ENCODE results near the gene EIF2S3B. TPM values are rescaled to one million over a fixed set of nuclear protein-coding genes. Genes with fewer than 3 reads are reported as not detected.

EIF2S3B gene
- total and polyA plus RNA-seq, 10 donors: 0.33 to 1.8 (median 0.93) TPM

DNA sequence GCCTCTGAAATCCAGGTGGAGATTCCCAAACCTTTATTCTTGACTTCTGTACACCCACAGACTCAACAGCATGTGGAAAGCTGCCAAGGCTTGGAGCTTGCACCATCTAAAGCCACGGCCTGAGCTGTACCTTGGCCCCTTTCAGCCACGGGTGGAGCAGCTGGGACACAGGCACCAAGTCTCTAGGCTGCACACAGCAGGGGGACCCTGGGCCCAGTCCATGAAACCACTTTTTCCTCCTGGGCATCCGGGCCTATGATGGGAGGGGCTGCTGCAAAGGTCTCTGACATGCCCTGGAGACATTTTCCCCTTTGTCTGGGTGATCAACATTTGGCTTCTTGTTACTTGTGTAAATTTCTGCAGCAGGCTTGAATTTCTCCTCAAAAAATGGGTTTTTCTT, 32.0 kb downstream of the EIF2S3B start:
- Histone ChIP-seq H3K36me3 (no peaks in the 10 kb centered on the region), H3K27ac (no peak overlapping the region), H3K4me3 (no peak overlapping the region), H3K4me1 (no peaks in the 10 kb centered on the region), H3K27me3 (replicated peaks in 1 of 7) (no peaks in the 10 kb centered on the region), H3K9me3 (no peaks in the 10 kb centered on the region)
- WGBS, 5 donors: 55 to 79% (median 63%) methylated on average over 1 to 3 of the region's 3 CpGs
- TF ChIP-seq POLR2A (IDR thresholded peaks at IDR 0.05) (no peak), POLR2AphosphoS5 (IDR thresholded peaks at IDR 0.05) (no peak)
- TF ChIP-seq, protein P1, sequence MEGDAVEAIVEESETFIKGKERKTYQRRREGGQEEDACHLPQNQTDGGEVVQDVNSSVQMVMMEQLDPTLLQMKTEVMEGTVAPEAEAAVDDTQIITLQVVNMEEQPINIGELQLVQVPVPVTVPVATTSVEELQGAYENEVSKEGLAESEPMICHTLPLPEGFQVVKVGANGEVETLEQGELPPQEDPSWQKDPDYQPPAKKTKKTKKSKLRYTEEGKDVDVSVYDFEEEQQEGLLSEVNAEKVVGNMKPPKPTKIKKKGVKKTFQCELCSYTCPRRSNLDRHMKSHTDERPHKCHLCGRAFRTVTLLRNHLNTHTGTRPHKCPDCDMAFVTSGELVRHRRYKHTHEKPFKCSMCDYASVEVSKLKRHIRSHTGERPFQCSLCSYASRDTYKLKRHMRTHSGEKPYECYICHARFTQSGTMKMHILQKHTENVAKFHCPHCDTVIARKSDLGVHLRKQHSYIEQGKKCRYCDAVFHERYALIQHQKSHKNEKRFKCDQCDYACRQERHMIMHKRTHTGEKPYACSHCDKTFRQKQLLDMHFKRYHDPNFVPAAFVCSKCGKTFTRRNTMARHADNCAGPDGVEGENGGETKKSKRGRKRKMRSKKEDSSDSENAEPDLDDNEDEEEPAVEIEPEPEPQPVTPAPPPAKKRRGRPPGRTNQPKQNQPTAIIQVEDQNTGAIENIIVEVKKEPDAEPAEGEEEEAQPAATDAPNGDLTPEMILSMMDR (IDR thresholded peaks at IDR 0.05 in 8 of 11, conservative IDR thresholded peaks at IDR 0.05 in 3 of 11): no peak
- intact Hi-C loops (cut with DNase I; ENCODE audit: low total_unique reads): no loop called here
- DNase-seq: no peak

DNA sequence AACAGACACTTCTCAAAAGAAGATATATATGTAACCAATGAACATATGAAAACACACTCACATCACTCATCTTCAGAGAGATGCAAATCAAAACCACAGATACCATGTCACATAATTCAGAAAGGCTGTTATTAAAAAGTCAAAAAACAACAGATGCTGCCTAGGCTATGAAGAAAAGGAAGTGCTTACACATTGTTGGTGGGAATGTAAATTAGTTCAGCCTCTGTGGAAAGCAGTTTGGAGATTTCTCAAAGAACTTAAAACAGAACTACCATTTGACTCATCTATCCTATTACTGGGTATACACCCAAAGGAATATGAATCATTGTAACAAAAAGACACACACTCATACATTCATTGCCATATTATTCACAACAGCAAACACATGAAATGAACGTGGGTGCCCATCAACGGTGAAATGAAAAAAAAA, 35.1 kb downstream of the EIF2S3B start:
- DNase-seq: no peak
- intact Hi-C loops (cut with DNase I; ENCODE audit: low total_unique reads): no loop called here
- TF ChIP-seq POLR2A (IDR thresholded peaks at IDR 0.05): no peak
- TF ChIP-seq, protein P1 (IDR thresholded peaks at IDR 0.05 in 8 of 11, conservative IDR thresholded peaks at IDR 0.05 in 3 of 11): no peak
- no peak for TF ChIP-seq POLR2AphosphoS5 (IDR thresholded peaks at IDR 0.05)
- H3K9me3 ChIP-seq: no peaks in the 10 kb centered on the region
- H3K36me3 ChIP-seq: no peaks in the 10 kb centered on the region
- no peaks in the 10 kb centered on the region for H3K4me1 ChIP-seq
- no peaks in the 10 kb centered on the region for H3K27me3 ChIP-seq (replicated peaks in 1 of 7)
- WGBS, 5 donors: 59 to 72% (median 62%) methylated on average over 2 of the region's 2 CpGs
- no peak overlapping the region for H3K4me3 ChIP-seq
- H3K27ac ChIP-seq: no peak overlapping the region

DNA sequence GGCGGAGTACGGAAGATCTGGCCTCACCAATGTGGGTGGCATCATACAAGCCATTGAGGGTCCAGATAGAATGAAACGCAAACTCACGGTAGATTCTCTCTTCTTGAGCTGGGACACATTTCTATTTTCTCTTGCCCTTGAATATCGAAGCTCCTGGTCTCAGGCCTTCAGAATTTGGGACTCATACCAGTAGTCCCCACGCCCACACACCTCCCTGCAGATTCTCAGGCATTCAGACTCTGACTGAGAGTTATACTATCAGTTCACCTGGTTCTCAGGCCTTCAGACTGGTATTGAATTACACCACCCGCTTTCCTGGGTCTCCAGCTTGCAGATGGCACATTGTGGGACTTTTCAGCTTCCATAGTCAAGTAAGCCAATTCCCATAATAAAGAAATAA, 37.8 kb downstream of the EIF2S3B start:
- no peak overlapping the region for H3K4me3 ChIP-seq
- H3K27me3 ChIP-seq (replicated peaks in 1 of 7): no peaks in the 10 kb centered on the region
- no peaks in the 10 kb centered on the region for H3K36me3 ChIP-seq
- WGBS, 5 donors: 74 to 85% (median 78%) methylated on average over 7 of the region's 7 CpGs
- H3K27ac ChIP-seq: no peak overlapping the region
- intact Hi-C loops (cut with DNase I; ENCODE audit: low total_unique reads): no loop called here
- no peaks in the 10 kb centered on the region for H3K9me3 ChIP-seq
- no peaks in the 10 kb centered on the region for H3K4me1 ChIP-seq
- no peak for DNase-seq
- TF ChIP-seq POLR2A (IDR thresholded peaks at IDR 0.05): no peak

DNA sequence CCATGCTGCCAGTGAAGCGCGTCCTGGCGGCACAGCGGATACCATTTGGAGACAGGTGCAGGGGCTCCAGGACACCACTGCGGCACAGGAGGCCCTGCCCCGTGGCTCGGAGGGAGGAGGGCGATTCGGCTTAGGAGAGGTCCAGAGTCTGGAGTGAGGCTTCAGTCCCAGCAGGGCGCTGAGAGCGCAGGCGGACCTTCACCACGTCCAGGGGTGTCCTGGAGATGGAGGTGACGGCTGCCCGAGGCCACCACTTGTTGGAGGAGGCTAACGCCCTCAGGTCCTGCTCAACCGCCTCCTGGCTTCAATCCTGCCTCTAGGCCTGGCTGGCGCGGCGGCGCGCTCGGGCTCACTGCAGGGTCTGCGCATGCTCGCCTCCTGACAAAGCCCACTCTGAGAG, 45.7 kb downstream of the EIF2S3B start:
- Histone ChIP-seq H3K4me1 (no peaks in the 10 kb centered on the region), H3K36me3 (no peaks in the 10 kb centered on the region), H3K9me3 (peaks cover 0 to 11% (median 2%) of the 10 kb centered on the region in 8 donors), H3K27ac (no peak overlapping the region), H3K27me3 (replicated peaks in 1 of 7) (no peaks in the 10 kb centered on the region), H3K4me3 (no peak overlapping the region)
- DNase-seq: peak; percentile 75
- no peak for TF ChIP-seq POLR2A (IDR thresholded peaks at IDR 0.05)
- TF ChIP-seq POLR2AphosphoS5 (IDR thresholded peaks at IDR 0.05): no peak
- TF ChIP-seq, protein P1 (IDR thresholded peaks at IDR 0.05 in 8 of 11, conservative IDR thresholded peaks at IDR 0.05 in 3 of 11): no peak
- intact Hi-C loops (cut with DNase I; ENCODE audit: low total_unique reads): no loop called here
- WGBS, 5 donors: 94 to 100% (median 96%) methylated on average over 10 to 25 of the region's 25 CpGs

DNA sequence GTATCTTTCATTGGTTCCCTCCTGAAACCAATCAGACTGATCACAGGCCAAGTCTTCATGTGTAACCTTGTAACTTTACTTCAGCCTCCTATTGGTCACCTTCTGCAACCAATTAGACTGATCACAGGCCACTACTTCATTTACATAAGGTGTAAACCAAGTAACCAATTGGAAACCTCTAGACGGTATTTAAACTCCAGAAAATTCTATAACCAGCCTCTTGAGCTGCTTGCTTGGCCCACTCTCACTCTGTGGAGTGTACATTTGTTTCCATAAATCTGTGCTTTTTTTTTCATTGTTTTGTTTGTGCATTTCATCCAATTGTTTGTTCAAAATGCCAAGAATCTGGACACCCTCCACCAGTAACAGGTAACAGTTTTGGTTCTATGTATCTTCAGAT, 47.5 kb downstream of the EIF2S3B start:
- TF ChIP-seq, protein P1 (IDR thresholded peaks at IDR 0.05 in 8 of 11, conservative IDR thresholded peaks at IDR 0.05 in 3 of 11): no peak
- no peak for TF ChIP-seq POLR2AphosphoS5 (IDR thresholded peaks at IDR 0.05)
- TF ChIP-seq POLR2A (IDR thresholded peaks at IDR 0.05): no peak
- no peak overlapping the region for H3K4me3 ChIP-seq
- 83 to 94% (median 92%) methylated on average over 1 of the region's 1 CpG for WGBS, 5 donors
- H3K9me3 ChIP-seq: peaks cover 0 to 11% (median 2%) of the 10 kb centered on the region in 8 donors
- intact Hi-C loops (cut with DNase I; ENCODE audit: low total_unique reads): no loop called here
- no peaks in the 10 kb centered on the region for H3K36me3 ChIP-seq
- peak overlapping the region in 1 of 8 donors; percentile 4 for H3K27ac ChIP-seq
- DNase-seq: no peak
- H3K4me1 ChIP-seq: peaks cover 0 to 6% (median 0%) of the 10 kb centered on the region in 6 donors
- H3K27me3 ChIP-seq (replicated peaks in 1 of 7): no peaks in the 10 kb centered on the region

All from spleen (tissue), 11 donors.